ENCODE measurements around the gene PLCXD1.

DNA sequence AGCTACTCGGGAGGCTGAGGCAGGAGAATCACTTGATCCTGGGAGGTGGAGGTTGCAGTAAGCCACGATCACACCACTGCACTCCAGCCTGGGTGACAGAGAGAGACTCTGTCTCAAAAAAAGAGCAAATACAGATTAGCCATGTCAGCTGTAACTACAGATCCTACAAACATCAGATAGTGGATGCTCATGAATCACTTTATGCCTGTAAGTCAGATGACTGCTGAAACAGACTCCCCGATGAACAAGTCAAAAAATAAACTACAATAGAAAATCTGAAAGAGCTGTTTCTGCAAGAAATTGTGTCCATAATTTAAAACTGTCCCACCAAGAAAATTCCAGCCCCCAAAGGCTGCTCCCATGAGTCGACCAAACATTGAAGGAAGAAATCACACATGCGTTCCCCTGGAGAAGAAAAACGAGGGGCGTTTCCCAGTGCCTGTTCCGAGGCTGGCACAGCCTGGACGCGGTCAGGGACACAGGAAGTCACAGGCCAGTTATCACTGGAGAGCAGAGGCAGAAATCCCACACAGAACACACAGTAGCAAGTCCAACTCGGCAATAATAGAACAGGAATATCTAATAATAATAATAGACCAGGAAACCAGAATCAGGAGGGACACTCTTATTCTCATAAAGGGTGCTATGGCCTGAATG lies 67.4 kb downstream of the PLCXD1 start:
- TF ChIP-seq CTCF (IDR thresholded peaks at IDR 0.05) (no peak), POLR2AphosphoS5 (IDR thresholded peaks at IDR 0.05) (no peak), POLR2A (IDR thresholded peaks at IDR 0.05) (no peak)
